Stimulated activated CD4-positive, alpha-beta T cell treated with anti-CD3 and anti-CD28 coated beads, Interleukin-2, amount 100 ng/mL, for 24 hours (primary cell): ENCODE data around the gene CCDC12.
A peak's percentile ranks its signal among the peaks of the same experiment; 100 is the strongest.
"Not testable (repeated sequence)": the region's sequence is repeated elsewhere in the genome, so short reads cannot be mapped to it uniquely, and the experiment has no call there.

Experiments used
- DNase-seq, 2 donors: peaks; one replicate each; pipeline ENCODE4 v3.0.0-alpha.2; 2020

Gene CCDC12

GRCh38 chr3:46921041-46921440 is 55.5 kb downstream of the CCDC12 start:
- no peak for DNase-seq

- DNase-seq = no peak
Measured at GRCh38 chr3:46918634-46919033, 57.9 kb downstream of the CCDC12 start.

GRCh38 chr3:46918202-46918601 is 58.3 kb downstream of the CCDC12 start:
- no peak for DNase-seq

GRCh38 chr3:46917257-46917656 is 59.3 kb downstream of the CCDC12 start:
- DNase-seq = no peak

- no peak for DNase-seq
Measured at GRCh38 chr3:46916799-46917198, 59.7 kb downstream of the CCDC12 start.

- DNase-seq = no peak
Measured at GRCh38 chr3:46916278-46916677, 60.3 kb downstream of the CCDC12 start.

GRCh38 chr3:46915297-46915822 is 61.2 kb downstream of the CCDC12 start:
- DNase-seq = no peak

GRCh38 chr3:46914849-46915248 is 61.7 kb downstream of the CCDC12 start:
- no peak for DNase-seq

- DNase-seq = no peak
Measured at GRCh38 chr3:46913644-46914043, 62.9 kb downstream of the CCDC12 start.

GRCh38 chr3:46912986-46913385 is 63.6 kb downstream of the CCDC12 start:
- no peak for DNase-seq

DNA sequence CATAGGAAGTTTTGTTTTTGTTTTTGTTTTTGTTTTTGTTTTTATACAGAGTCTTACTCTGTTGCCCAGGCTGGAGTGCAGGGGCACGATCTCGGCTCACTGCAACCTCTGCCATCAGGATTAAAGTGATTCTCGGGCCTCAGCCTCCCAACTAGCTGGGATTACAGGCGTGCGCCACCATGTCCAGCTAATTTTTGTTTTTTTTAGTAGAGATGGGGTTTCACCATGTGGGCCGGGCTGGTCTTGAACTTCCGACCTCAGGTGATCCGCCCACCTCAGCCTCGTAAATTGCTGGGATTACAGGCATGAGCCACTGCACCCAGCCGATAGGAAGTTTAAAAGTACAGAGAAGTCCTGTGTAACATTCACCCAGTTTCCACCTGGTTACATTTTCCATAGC is 65.6 kb downstream of the CCDC12 start:
- not testable (repeated sequence) for DNase-seq

GRCh38 chr3:46910166-46910760 is 66.3 kb downstream of the CCDC12 start:
- DNase-seq = no peak

DNA sequence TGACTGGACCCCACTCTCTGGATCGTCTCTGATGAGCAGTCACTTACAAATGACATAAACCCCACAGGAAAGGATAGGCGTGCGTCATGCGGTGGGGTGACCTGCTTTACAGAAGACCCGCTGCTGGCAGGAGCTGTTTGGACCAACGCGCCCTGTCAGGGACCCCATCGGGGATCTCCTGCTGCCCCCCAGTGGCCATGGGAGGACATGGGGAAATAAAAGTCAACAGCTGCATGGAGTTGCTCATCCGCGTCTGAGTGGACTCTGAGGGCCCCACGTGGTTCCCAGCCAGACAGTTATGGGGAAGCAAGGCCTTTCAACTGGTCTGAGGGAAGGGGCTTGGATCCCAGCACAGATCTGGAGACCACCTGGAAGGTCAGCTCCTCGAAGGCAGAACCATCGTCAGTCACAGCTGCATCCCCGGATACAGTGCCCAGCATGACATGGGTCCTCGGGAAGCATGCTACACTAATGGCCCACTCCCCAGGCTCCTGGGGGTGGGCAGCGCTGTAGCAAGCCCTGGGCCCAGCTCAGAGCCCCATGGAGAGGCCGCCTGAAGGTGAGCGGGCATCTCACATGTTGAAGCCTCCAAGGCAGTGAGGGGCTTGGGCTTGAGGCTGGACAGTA is 66.9 kb downstream of the CCDC12 start:
- DNase-seq = peak; percentile 84 to 85

DNA sequence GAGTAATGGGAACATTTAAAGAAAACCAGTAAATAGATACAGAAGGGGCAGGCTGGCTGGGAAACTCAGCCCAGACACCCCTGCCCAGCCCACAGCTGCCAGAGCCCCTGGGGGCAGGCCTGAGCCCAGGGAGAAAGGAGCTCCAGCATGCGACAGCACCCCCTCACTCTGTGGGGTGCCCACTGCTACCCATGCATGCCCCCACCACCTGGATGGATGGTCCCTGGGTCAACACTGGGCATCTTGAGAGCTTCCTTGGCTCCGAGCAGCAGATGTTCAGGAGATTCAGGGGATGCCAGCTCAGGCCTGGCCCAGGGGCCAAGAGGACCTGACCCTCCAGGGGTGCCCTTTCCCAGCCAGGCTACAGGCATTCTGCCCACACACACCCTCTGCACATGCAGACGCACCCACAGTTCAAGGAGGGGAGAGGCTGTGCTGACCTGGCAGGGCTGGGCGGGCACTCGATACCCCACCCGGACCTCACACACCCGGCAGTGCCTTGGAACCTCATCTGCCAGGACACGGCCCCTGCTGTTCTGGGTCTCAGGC is 67.5 kb downstream of the CCDC12 start:
- DNase-seq = no peak

GRCh38 chr3:46908294-46908985 is 68.1 kb downstream of the CCDC12 start:
- no peak for DNase-seq

GRCh38 chr3:46907960-46908293 is 68.6 kb downstream of the CCDC12 start:
- DNase-seq = no peak

DNA sequence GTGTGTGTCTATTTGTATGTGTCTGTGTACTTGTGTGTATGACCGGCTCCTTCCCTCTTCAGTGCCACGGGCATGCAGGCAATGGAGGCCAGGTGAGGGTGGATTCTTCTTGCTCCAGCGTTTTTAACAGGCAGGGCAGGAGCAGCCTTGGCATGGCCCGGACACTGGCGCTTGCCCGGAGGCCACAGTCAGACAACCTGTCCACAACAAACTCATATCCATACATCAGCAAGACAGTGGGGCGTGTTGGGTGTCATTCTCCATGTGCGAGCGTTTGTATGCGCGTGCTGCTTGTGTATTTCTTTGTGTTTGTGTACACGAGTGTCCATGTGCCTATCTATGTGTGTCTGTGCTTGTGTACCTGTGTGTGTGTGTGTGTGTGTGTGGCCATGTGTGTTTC is 69.3 kb downstream of the CCDC12 start:
- no peak for DNase-seq

- DNase-seq = no peak
Measured at GRCh38 chr3:46906471-46907058, 70.0 kb downstream of the CCDC12 start.

GRCh38 chr3:46905661-46906451 is 70.7 kb downstream of the CCDC12 start:
- DNase-seq = no peak

DNA sequence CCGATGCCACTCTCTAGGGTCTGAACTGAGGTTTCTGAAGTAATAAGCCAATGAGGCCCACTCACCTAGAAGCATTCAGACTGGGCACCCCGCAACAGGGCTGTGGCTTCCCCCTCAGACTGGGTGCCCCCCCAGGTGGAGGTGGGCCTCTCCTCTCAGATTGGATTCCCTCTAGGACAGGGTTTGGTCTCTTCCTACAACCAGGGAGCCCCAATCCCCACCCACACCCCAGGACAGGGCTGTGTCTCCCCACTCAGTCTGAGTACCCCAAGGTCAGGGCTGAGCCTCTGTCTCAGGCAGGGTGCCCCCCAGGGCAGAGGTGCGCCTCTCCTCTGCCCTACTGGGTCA is 71.4 kb downstream of the CCDC12 start:
- DNase-seq = no peak

- DNase-seq = no peak
Measured at GRCh38 chr3:46904303-46905212, 72.0 kb downstream of the CCDC12 start.
